ENCODE data around the gene WWC1. TPM values are rescaled to one million over a fixed set of nuclear protein-coding genes. Genes with fewer than 3 reads are reported as not detected.

WWC1 gene
- total and polyA plus RNA-seq, 12 donors, result 0.10 to 5.8 (median 0.55) TPM

- no peak overlapping the region for H3K4me3 ChIP-seq
- intact Hi-C loops (cut with DNase I), result no loop called here
- no peaks in the 10 kb centered on the region for H3K27me3 ChIP-seq
- no peak for DNase-seq
- no peaks in the 10 kb centered on the region for H3K36me3 ChIP-seq (replicated peaks in 1 of 2)
- H3K4me1 ChIP-seq (replicated peaks in 1 of 2), result no peaks in the 10 kb centered on the region
- H3K27ac ChIP-seq, result no peak overlapping the region
- no peaks in the 10 kb centered on the region for H3K9me3 ChIP-seq (replicated peaks in 1 of 3)
- TF ChIP-seq CTCF (IDR thresholded peaks at IDR 0.05) (no peak), POLR2A (IDR thresholded peaks at IDR 0.05) (no peak)
- 81 to 96% (median 90%) methylated on average over 2 to 12 of the region's 12 CpGs for WGBS, 4 donors
Measured at GRCh38 chr5:168455201-168455600, 163.8 kb downstream of the WWC1 start.

- no peak for DNase-seq
- Histone ChIP-seq H3K27ac (no peak overlapping the region), H3K4me3 (no peak overlapping the region), H3K36me3 (replicated peaks in 1 of 2) (no peaks in the 10 kb centered on the region), H3K4me1 (replicated peaks in 1 of 2) (no peaks in the 10 kb centered on the region), H3K27me3 (no peaks in the 10 kb centered on the region), H3K9me3 (replicated peaks in 1 of 3) (no peaks in the 10 kb centered on the region)
- intact Hi-C loops (cut with DNase I), result no loop called here
- WGBS, 4 donors, result 89 to 96% (median 94%) methylated on average over 3 of the region's 3 CpGs
- TF ChIP-seq CTCF (IDR thresholded peaks at IDR 0.05) (no peak), POLR2A (IDR thresholded peaks at IDR 0.05) (no peak)
Measured at GRCh38 chr5:168457542-168457941, 166.1 kb downstream of the WWC1 start.

- H3K9me3 ChIP-seq (replicated peaks in 1 of 3), result no peaks in the 10 kb centered on the region
- intact Hi-C loops (cut with DNase I), result no loop called here
- H3K36me3 ChIP-seq (replicated peaks in 1 of 2), result no peaks in the 10 kb centered on the region
- no peaks in the 10 kb centered on the region for H3K27me3 ChIP-seq
- H3K4me1 ChIP-seq (replicated peaks in 1 of 2), result no peaks in the 10 kb centered on the region
- DNase-seq, result no peak
- no peak overlapping the region for H3K4me3 ChIP-seq
- TF ChIP-seq POLR2A (IDR thresholded peaks at IDR 0.05) (no peak), CTCF (IDR thresholded peaks at IDR 0.05) (no peak)
- WGBS, 4 donors, result 85 to 93% (median 89%) methylated on average over 9 of the region's 9 CpGs
- no peak overlapping the region for H3K27ac ChIP-seq
Measured at GRCh38 chr5:168460606-168461005, 169.2 kb downstream of the WWC1 start.

GRCh38 chr5:168463081-168463480 lies 171.6 kb downstream of the WWC1 start:
- Histone ChIP-seq H3K36me3 (replicated peaks in 1 of 2) (no peaks in the 10 kb centered on the region), H3K9me3 (replicated peaks in 1 of 3) (no peaks in the 10 kb centered on the region), H3K27me3 (no peaks in the 10 kb centered on the region), H3K27ac (no peak overlapping the region), H3K4me1 (replicated peaks in 1 of 2) (no peaks in the 10 kb centered on the region), H3K4me3 (no peak overlapping the region)
- 87 to 100% (median 91%) methylated on average over 2 of the region's 2 CpGs for WGBS, 4 donors
- intact Hi-C loops (cut with DNase I), result no loop called here
- no peak for DNase-seq
- TF ChIP-seq POLR2A (IDR thresholded peaks at IDR 0.05), result no peak
- TF ChIP-seq CTCF (IDR thresholded peaks at IDR 0.05), result no peak

Measured in adrenal gland (tissue), 12 donors.